GM19025 (cell line): ENCODE results near the gene RBAK.
"Not testable (repeated sequence)": the region's sequence is repeated elsewhere in the genome, so short reads cannot be mapped to it uniquely, and the experiment has no call there.

Experiments used
- ATAC-seq: cut with Tn5 transposase; IDR thresholded peaks from one replicate; pipeline ENCODE4 v1.9.1; 2021; ENCODE audit warnings: mild to moderate bottlenecking, low read depth, moderate library complexity; ENCODE audit not compliant: unreplicated experiment

The RBAK gene

DNA sequence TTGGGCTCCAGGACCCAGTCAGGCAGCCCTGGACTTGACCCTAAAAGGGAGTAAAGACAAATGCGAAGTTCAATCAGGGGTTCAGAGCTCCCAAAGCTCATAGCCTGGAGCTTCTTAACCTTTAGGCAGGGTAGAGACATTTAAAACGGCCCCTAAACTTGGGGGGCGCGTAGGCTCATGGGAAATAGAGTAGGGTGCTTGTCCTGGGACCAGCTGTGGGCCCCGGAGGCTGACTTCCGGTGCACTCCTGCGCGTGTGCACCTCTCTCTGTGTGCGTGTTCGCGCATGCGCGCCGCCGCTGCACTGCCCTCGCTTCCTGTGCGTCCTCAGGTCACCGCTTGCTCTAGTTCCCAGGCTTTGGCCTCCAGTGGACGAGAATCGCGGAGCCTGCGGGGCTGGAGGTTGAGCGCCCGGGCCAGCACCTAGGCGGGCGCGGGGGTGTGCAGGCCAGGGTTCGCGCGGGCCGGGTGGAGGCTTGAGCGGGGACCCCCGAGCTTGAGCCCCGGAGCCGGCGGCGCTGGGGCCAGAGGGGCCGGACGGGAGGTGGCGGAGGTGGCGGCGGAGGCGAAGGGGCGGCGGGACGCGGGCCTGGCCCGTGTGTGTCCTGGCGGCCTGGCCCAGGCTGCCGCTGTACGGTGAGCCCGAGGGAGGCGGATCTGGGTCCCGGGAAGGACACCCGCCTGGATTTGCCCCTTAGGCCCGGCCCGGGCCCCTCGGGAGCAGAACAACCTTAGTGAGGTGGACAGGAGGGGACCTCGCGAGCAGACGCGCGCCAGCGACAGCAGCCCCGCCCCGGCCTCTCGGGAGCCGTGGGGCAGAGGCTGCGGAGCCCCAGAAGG is at the start of gene RBAK:
RBAK (plus strand) TSS at position 303 of the 839 bp plus-strand sequence. CDS start 2,217 bp downstream, outside the sequence.
- ATAC-seq: peak; percentile 100

DNA sequence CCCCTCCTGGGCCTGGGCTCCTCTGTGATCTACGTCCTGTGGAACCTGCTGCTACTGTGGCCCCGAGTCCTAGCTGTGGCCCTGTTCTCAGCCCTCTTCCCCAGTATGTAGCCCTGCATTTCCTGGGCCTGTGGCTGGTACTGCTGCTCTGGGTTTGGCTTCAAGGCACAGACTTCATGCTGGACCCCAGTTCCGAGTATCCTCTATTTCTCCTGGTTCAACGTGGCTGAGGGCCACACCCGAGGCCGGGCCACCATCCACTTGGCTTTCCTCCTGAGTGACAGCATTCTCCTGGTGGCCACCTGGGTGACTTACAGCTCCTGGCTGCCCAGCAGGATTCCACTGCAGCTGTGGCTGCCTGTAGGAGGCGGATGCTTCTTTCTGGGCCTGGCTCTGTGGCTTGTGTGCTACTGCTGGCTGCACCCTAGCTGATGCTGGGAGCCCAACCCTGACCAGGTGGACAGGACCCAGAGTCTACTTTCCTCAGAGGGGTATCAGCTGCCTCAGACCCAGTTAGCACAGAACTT is 48.9 kb upstream of the RBAK start:
- ATAC-seq: no peak

DNA sequence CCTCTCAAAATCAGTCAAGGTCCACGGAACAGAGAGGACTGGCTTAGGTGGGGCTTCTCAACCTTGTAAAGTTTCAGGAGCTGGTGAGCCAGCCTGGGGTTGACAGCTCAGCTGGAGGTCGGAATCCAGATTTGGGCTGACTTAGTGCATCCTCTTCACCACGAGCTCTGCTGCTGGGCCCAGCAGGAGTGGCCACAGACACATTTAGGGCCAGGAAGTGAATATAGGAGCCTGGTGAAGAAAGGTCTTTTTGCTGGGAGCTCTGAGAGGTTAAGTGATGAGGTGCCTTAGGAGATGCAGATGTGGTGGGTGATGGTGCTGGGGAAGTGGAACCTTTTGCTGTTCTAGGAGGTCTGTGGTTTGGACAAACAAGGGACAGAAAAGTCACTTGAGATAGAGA is 47.4 kb upstream of the RBAK start:
- no peak for ATAC-seq

DNA sequence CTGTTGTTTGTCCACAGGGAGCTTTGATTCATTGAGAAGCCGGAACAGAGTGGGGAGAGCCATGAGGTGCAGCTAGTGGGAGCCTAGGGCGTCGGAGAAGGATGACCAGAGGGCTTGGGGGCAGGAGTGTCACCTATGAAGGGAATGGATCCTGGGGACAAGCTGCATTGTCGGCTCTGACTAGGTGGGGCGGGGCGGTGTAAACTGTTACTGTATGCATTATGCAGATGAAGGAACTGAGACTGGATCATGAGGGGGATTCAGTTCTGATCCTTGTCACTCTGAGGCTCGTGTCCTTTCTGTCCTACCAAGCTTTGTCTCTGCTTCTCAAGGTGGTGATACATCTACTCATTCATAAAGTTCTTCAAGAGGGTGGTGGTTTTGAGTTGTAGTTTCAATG is 46.8 kb upstream of the RBAK start:
- ATAC-seq: no peak

DNA sequence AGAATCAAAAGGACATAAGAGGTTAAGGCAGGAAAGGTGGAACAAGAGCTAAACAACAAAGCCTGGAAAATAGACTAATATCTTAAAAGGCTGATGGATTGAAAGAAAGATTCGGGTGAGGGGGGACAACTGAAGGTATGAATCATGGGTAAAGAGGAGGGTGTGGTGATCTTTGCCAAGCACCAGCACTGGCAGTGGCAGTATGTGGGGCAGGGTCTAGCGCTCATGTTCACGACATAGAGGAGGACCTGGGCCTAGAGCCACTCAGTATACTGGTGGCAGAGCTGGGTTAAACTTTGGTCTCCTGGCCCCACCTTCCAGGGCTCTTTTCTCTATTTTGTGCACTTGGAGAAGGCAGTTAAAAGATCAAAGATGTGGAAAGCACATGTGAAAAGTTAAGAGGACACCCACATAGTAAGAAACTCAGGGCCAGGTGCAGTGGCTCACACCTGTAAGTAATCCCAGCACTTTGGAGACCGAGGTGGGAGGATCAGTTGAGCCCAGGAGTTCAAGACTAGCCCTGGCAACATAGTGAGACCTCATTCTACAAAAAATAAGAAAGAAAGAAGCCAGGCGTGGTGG is 46.2 kb upstream of the RBAK start:
- no peak for ATAC-seq

DNA sequence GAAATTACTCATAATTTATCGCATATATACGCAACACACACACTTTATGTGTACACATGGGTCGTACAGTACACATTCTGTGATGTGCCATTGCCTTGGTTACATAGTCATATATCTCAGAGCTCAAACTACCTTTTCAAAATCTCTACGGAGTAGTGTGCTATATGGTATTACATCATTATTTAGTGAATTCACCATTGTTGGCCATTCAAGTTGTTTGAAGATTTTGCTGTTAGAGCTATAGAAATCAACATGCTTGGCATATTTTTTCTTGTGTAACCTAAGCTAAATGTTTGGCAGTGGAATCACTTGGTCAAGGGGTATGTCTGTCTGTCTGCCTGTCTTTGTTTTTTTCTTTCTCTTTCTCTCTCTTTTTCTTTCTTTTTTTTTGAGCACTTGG is 44.7 kb upstream of the RBAK start:
- ATAC-seq: no peak

DNA sequence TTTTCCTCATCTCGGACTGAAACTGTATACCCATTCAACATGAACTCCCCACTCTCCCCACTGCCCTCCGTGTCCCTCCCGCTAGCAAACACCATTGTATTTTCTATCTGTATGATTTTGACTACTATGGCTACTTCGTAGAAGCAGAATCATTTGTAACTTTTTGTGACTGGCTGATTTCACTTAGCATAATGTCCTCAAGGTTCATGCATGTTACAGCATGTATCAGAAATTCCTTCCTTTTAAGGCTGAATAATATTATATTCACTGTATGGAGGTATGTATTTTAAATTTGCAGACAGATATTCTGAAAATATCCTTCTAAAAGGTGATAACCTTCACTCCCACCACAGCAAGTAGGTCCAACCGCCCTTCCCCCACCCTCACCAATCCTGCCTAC is 43.7 kb upstream of the RBAK start:
- no peak for ATAC-seq

DNA sequence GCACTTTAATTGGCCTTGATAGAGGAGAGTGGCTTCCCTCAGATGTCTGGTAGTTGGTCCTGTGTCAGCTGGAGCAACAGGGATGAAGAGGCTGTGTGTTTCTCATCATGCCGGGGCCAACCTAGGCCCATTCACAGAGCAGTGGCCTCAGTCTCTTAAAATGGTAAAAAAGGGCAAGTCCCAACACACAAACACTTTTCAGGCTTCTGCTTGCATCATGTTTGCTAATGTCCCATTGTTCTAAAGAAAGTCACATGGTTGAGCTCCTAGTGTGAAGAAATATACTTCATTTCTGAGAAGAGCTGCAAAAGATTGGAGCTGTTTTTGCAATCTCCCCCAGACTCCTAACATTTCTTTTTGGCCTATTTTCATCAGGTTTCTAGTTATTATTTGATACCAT is 40.6 kb upstream of the RBAK start:
- ATAC-seq: no peak

DNA sequence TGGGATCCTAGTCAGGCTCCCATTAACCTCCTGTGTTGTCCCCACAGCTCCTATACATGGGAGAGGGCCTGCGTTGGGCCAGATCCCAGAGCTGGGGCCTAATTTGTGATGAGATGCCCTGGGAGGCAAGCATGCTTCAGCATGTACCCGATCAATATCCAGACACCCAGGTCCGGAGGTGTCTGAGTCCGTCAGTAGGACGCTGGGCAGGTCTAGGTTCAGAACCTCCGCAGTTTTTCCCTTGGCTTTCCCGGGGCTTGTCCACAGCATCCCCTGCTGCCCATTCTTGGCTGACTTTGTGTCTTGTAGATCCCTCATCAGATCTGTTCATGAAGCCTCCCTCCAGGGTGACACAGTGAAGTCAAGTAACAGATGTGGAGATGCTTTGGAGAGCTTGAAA is 32.7 kb upstream of the RBAK start:
- no peak for ATAC-seq

DNA sequence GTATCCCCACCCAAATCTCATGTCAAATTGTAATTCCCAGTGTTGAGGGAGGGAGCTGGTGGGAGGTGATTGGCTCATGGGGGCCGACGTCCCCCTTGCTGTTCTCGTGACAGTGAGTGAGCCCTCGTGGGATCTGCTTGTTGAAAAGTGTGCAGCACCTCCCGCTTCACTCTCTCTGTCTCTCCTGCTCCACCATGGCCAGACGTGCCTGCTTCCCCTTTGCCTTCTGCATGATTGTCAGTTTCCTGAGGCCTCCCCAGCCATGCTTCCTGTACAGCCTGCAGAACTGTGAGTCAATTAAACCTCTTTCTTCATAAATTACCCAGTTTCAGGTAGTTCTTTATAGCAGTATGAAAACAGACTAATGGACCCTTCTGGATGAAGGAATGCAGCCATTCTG is 29.7 kb upstream of the RBAK start:
- ATAC-seq: not testable (repeated sequence)

DNA sequence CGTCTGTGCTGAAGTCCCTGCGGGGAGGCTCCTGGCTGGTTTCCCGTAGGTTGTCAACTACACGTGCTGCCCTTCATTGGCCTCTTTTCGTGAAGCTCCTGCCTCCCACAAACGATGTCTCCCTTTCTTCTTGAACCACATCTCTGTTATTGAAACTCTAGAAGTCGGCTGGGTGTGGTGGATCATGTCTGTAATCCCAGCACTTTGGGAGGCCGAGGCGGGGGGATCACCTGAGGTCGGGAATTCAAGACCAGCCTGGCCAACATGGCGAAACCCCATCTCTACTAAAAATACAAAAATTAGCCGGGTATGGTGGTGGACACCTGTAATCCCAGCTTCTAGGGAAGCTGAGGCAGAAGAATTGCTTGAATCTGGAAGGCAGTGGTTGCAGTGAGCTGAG is 28.0 kb upstream of the RBAK start:
- not testable (repeated sequence) for ATAC-seq

DNA sequence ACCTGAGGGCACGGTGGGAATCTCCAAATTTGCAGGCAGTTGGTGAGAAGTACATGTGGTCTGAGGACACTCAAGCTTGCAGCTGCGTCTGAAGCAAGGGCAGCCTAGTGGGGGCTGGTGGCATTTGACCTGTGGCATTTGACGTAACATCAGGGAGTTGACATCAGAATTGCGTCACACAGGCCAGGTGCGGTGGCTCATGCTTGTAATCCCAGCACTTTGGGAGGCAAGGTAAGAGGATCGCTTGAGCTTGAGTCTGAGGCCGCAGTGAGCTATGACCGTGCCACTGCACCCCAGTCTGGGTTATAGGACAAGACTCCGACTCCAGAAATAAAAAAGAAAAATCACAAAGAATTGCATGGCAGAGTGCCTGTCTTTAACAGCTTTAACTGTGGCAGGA is 25.6 kb upstream of the RBAK start:
- no peak for ATAC-seq

DNA sequence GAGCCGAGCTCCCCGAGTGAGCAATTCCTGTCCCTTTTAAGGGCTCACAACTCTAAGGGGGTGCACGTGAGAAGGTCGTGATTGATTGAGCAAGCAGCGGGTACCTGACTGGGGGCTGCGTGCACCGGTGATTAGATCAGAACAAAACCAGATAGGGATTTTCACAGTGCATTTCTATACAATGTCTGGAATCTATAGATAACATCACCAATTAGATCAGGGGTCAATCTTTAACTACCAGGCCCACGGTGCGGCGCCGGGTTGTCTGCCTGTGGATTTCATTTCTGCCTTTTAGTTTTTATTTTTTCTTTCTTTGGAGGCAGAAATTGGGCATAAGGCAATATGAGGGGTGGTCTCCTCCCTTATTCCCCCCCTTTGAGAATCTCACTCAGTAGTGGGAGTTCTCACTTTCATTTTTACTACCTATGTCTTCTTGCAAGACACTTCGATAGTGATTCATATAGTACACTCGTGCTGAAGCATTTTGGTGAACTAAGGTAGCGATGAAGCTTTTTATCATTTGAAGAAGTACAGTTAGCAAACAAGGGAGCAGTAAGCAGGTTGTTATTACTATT is 24.6 kb upstream of the RBAK start:
- not testable (repeated sequence) for ATAC-seq

DNA sequence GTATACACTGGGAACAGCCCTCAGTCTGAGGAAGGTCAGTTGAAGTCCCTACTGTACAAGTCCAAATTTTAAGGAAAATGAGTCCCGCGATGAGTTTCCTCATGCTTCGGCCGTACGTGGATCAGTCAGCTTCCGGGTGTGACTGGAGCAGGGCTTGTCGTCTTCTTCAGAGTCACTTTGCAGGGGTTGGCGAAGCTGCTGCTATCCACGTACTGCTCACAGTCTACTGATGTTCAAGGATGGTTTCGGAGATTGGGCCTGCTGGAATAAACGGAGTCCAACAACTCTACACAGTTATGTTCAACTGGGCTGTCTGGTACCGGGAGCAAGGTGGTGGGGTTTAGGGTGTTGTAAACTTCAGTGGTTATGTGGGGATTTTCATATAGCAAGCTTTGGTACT is 22.0 kb upstream of the RBAK start:
- not testable (repeated sequence) for ATAC-seq

DNA sequence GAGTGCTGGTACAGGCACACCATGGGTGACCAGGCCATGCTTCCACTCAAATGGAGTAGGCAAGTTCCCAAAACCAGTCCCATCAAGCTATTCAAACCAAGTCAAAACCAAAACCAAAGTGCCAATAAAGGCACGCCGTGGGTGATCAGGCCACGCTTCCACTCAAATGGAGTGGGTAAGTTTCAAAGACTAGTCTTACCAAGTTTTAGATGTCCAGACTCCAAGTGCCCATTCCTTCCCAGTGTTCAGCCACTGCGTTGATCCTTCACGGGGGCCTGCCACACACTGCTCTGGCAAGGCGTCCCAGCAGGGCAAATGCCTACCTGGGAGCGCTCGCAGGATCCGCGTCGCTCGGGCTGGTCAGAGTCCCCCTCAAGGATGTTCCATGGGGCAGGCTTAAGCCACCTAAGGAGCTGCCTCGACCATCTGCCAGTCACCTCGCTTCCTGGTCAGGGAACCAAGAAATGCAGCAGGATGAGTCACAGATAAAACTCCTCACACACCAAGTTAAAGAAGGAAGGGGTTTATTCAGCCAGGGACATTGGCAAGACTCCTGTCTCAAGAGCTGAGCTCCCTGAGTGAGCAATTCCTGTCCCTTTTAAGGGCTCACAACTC is 17.8 kb upstream of the RBAK start:
- not testable (repeated sequence) for ATAC-seq

DNA sequence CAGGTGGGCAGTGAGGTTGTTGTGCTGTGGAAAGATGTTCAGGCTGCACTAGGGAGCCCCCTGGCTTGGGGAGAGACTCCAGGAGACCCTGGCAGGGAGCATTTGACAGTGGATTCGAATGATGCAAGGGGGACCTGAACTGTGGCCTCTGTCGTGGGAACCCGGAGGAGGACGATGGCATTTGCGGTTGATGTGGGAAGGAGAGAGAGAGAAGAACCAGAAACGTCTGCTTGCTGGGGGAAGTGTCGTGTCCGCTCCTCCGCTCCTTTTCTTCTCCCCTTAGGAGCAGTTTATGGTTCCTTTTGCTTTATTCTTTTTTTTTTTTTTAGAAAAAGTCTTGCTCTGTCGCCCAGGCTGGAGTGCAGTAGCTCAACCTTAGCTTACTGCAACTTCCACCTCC is 12.5 kb upstream of the RBAK start:
- ATAC-seq: not testable (repeated sequence)

DNA sequence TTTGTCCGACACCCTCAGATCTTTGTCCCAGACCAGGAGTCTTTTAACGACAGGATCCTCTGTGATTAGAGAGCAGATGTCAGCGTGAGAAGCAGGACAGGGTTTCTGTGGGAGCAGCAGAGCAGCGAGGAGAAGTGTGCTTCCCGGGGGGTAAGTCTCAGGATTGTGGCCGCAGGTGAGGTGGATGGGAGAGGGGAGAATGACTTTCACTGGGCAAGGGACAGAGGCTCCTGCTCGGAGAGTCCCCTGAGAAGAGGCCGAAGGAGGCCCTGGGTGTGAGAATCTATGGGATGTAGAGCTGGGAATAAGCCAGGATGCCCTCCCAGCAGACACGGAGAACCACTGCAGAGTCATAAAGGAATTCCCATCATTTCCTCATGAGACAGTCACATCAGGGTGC is 10.4 kb upstream of the RBAK start:
- ATAC-seq: no peak

DNA sequence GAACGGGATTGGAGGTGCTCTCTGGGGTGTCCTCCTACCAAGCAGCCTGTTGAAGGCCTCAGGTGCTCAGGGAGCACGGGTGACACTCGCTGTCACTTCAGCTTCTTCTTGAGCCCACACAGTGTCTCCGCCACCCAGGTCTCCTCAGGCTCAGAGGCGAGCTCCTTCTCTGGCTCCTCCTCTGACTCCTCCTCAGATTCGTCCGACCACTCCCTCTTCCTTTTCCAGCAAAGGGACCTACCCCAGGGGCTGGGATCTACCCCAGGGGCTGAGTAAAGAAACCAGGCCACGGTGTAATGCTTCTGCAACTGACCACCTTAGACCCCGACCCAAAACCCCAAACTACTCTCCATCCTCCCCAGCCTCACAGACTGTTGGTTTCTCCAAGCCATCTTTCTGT is 9.2 kb upstream of the RBAK start:
- ATAC-seq: no peak

DNA sequence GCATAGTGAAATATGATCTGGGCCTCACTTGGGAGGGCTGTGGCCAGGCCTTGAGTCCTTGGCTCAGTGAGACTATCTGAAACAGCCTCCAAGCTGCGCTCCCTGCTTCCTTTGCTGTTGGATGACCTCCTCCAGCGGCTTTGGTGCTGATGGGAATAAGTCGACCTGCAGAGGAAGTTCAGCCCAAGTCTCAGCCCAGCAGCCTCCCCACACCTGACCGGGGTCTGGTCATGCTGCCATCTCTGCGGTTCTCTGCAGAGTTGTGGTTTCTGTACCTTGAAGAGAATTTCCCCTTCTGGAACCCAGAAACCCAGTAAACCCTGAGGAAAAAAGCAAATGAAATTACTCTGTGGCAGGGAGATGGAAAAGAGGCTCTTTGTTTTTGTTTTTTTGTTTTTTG is 4.6 kb upstream of the RBAK start:
- ATAC-seq: no peak

DNA sequence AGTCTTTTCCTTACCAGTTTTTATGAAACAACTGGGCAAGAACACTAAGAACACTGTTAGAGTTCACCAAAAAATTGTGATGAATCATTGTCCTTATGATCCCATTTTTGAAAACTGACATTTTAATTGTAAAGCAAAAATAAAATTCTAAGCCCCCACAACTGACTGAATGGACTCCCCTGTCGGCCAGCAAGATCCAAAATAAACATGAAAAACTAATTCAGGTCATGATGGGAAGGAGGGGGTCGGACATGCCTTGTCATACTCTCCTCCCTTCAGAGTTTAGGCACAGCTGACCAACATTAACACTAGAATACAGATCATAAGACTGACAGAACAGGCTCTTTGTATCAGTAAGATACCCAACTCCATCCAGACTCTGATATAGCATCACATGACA is 2.0 kb upstream of the RBAK start:
- no peak for ATAC-seq

DNA sequence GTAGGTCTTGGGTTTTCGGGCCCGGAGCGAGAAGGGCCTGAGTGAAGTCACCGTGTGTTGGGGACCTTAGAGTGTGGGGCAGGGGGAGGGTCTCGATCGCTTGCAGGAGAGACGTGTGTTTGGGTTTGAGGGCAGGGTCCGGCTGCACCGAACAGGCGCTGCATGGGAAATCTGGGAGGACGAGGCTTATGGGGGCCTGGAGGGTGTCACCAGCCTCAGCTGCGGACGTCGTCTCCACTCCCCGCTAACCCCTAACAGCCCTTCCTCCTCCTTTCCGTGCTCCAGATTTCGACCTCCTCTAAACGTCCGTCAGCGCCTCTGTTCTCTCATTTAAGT is 705 bp downstream of the RBAK start:
- ATAC-seq: not testable (repeated sequence)
